Loucy (cell line): Measurements from ENCODE around the gene KIRREL3.

ENCODE experiments used
- EZH2phosphoT487 ChIP-seq: fragments of 200-600 bp; IDR thresholded peaks from 2 replicates; pipeline ENCODE4 v1.6.1; 2018; ENCODE audit warnings: antibody characterized with exemption, mild to moderate bottlenecking, moderate library complexity, borderline replicate concordance
- TF ChIP-seq, protein P1 (sequence below): fragments of 200-600 bp; sonication (generic); conservative IDR thresholded peaks from 2 replicates; pipeline ENCODE4 v1.5.1; 2014; ENCODE audit warnings: mild to moderate bottlenecking, antibody characterized with exemption, low read length

- TF ChIP-seq, protein P1, sequence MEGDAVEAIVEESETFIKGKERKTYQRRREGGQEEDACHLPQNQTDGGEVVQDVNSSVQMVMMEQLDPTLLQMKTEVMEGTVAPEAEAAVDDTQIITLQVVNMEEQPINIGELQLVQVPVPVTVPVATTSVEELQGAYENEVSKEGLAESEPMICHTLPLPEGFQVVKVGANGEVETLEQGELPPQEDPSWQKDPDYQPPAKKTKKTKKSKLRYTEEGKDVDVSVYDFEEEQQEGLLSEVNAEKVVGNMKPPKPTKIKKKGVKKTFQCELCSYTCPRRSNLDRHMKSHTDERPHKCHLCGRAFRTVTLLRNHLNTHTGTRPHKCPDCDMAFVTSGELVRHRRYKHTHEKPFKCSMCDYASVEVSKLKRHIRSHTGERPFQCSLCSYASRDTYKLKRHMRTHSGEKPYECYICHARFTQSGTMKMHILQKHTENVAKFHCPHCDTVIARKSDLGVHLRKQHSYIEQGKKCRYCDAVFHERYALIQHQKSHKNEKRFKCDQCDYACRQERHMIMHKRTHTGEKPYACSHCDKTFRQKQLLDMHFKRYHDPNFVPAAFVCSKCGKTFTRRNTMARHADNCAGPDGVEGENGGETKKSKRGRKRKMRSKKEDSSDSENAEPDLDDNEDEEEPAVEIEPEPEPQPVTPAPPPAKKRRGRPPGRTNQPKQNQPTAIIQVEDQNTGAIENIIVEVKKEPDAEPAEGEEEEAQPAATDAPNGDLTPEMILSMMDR: no peak
- no peak for TF ChIP-seq EZH2phosphoT487
Measured at GRCh38 chr11:126624506-126624905, 376.1 kb downstream of the KIRREL3 start.
